Hindlimb muscle (tissue), 1 donor: ENCODE results near the gene FBN3. TPM values are rescaled to one million over a fixed set of nuclear protein-coding genes. Genes with fewer than 3 reads are reported as not detected.

Experiments
- DNase-seq: peaks from one replicate; pipeline ENCODE4 v3.0.0-alpha.2; 2013
- polyA plus RNA-seq: library from polyadenylated mRNA; unstranded; fragments of 120-200 nt; gene quantifications from one replicate; pipeline ENCODE4 v1.2.1, GENCODE V29; 2013; ENCODE audit not compliant: insufficient read length

The FBN3 gene
- polyA plus RNA-seq, 1 donor: 14.4 TPM

DNA sequence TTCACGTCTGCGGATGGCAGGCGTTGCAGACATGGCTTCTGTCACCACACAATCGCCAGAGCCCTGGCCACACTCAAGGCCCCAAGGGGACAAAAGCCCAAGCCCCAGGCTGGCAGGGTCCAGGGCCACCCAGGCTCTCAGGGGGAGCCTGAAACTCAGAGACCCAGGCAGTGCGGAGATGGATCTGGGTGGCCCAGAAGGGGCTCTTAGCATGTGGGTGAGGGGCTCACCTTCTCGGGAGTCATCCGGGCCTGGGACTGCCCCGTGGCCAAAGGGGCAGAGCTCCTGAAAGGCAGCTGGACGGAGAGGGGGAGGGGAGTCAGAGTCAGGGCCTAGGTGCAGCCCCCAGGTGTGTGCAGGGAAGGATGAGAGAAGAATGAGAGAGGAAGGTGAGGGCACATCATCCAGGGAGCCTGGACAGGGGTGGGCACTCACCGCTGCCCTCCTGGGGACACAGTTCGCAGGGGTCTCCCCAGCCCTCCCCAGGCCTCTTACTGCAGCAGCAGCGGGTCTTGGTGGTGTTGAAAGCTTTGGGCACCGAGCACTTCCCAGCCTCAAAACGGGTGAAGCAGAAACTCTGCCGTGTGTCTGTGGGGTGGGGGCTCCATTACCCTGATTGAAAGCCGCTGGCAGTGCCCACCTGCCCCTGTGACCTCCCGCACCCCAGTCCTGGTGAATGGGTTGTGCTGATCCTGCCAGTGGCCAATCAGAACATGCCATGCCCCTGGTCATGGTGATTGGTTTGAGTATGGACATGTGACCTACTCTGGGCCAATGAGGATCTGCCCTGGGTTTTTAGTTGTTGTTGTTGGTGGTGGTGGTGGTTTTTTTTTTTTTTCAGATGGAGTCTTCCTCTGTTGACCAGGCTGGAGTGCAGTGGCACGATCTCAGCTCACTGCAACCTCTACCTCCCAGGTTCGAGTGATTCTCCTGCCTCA is 59.5 kb downstream of the FBN3 start:
- DNase-seq: no peak

DNA sequence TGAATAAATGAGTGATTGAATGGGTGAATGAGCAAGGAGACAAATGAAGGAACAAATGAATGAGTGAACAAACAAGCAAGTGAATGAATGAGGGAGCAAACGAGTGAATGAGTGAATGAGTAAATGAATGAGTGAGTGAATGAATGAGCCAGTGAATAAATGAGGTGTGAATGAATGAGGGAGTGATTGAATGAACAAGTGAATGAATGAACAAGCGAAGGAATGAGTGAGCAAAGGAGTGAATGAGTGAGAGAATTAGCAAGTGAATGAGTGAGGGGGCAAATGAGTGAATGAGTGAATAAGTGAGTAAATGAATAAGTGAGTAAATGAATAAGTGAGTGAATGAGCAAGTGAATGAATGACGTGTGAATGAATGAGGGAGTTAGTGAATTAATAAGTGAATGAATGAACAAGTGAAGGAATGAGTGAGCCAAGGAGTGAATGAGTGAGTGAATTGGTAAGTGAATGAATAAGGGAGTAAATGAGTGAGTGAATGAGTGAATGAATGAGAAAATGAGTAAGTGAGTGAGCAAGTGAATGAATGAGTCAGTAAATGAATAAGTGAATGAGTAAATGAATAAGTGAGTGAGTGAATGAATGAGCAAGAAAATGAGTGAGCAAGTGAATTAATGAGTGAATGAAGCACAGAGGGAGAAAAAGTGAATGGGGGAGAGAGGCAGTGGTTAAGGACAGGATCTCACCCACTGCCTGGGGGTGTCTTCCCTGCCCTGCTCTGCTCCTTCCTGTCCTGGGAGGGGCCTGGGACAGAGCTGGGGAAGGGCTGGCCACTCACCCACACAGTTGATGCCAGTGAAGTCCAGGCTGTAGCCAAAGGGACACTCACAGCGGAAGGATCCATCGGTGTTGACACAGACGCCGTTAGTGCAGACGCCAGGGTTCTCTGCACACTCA is 60.4 kb downstream of the FBN3 start:
- no peak for DNase-seq

DNA sequence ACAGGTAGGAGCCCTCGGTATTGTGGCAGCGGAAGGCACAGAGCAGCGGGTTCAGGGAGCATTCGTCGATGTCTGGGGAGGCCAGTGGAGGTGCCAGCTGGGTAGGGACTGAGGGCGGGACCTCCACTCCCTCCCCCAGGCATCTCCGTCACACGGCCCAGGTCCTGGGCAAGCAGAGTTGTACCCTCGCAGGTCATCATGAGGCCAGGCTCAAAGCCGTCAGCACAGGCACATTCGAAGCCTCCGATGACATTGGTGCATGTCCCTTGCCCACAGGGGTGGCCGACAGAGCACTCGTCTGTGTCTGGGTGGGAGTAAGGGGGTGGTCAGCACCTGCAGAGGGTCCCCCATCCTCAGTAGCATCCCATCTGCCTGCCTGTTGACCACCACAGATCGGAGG is 61.5 kb downstream of the FBN3 start:
- no peak for DNase-seq

DNA sequence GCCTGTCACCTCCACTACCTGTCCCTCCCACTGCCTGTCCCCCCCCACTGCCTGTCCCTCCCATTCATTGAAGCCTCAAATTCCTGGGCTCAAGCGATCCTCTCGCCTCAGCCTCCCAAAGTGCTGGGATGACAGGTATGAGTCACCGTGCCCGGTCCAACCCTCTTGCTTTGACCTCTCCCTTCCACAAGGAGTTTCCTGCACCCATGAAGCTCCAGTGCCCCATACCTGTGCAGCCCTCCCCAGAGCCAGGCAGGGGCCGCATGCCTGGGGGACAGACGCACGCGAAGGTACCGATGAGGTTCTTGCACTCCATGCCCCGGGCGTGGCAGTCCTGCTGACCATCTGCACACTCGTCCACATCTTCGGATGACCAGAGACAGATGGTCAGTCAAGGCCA is 62.5 kb downstream of the FBN3 start:
- no peak for DNase-seq

DNA sequence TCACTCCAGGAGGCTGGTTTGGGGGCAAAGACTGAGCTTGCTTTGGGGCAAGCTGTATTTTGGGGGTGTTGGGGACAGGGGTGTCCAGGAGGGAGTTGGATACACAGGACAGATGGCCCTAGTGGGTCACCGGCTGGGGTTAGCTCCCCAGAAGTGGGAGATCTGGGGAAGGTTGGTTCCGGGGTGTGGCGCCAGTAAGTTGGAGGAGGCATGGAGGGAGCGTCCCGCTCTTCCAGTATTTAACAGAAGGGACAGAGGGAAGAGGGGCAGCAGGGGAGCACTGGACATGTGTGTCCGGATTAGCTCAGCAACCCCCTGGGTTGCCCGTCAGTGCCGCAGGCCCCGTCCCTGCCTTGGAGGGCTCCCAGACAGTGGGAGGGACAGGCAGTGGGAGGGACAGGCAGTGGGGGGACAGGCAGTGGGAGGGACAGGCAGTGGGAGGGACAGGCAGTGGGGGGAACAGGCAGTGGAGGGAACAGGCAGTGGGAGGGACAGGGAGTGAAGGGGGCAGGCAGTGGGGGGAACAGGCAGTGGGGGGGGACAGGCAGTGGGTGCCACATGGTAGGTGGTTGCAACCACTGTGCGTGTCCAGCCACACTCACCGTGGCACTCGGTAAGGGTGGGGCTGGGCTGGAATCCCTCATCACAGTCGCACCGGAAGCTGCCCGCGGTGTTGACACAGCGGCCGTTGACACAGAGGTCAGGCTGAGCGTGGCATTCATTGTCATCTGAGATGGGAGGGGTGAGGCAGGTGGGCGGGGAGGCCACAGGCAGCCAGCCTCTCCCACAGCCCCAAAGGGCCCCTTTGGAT is 63.6 kb downstream of the FBN3 start:
- DNase-seq: no peak

DNA sequence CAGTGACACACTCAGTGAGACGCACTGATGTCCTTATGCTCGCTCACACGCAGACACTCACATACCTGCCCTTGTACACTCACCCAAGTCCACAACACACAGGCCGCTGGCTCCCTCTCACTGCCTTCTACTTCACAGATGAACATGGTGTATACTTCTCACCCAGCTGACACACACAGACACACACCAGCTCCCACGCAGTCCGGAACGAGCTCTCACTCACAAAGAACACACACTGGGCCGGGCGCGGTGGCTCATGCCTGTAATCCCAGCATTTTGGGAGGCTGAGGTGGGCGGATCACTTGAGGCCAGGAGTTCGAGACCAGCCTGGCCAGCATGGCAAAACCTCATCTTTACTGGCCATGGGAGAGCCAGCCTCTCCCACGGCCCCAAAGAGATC is 65.2 kb downstream of the FBN3 start:
- no peak for DNase-seq

DNA sequence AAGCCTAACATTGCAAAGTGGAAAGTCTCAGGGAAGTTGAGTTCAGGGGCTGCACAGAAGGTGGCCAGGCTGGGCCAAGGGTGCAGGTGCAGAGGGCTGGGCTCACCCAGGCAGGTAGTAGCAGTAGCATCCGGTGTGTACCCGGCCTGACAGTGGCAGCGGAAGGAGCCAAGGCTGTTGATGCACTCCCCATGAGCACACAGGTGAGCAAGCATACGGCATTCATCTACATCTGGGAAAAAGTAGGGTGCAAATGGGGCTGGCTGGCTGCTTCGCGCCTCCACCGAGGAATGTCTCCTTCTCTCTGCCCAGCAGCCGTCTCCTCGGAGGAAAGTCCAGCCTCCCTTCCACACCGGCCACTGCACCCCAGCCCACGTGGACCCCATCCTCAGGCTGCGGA is 66.3 kb downstream of the FBN3 start:
- no peak for DNase-seq

DNA sequence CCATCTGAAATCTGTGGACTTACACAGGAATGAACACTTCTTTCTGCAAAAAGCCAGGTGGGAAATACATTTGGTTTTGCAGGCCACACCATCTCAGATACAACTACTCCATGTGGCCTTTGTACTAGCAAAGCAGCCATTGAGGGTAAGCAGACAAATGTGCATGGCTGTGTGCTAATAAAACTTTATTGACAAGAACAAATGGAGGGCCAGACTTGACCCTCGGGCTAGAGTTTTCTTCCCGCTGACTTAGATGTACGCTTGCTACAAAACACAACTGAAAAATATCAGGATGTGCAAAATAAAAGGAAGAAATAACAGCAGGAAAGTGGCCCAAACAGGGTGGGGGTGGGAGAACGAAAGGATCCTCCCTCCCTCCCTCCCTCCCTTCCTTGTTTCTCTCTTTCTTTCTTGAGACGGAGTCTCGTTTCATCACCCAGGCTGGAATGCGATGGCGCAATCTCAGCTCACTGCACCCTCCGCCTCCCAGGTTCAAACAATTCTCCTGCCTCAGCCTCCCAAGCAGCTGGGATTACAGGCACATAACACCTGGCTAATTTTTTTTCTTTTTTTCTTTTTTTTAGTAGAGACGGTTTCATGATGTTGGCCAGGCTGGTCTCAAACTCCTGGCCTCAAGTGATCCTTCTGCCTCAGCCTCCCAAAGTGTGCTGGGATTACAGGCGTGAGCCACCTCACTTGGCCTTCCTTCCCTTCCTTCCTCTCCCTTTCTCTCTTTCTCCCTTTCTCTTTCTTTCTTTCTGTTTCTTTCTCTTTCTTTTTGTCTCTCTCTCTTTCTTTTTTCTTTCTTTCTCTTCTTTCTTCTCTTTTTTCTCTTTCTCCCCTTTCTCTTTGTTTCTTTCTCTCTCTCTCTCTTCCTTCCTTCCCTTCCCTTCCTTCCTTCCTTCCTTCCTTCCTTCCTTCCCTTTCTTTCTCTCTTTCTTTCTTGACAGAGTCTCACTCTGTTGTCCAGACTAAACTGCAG is 67.5 kb downstream of the FBN3 start:
- no peak for DNase-seq

DNA sequence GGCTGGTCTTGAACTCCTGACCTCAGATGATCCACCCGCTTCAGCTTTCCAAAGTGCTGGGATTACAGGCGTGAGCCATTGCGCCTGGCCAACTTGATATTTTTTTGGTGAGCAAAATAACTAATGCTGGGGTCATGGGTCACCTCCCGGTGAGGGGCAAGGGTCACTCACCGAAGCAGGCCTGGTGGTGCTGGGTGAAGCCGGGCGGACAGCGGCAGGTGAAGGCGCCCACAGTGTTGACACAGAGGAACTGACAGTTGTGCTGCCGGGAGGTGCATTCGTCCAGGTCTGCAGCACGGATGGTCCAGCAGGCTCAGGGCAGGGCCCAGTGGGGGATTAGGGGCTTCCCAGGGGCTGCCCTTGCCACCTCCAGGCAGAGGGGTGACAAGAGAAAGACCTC is 68.6 kb downstream of the FBN3 start:
- no peak for DNase-seq

DNA sequence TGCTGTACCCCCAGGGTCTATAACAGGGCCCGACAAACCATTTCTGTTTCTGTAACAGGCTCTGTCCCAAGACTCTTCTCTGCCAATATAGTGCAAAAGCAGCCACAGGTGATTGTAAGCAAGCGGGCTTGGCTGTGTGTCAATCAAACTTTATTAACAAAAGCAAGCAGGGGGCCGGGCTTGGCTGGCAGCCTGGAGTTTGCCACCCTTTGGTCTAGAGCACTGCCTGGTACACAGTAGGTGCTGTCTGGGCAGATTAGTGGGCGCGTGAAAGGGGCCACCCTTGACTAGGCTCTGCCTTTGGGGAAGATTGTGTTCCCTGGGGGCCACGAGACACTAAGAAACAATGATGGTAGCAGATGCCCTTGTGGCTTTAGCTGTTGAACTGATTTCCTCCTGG is 69.4 kb downstream of the FBN3 start:
- no peak for DNase-seq

DNA sequence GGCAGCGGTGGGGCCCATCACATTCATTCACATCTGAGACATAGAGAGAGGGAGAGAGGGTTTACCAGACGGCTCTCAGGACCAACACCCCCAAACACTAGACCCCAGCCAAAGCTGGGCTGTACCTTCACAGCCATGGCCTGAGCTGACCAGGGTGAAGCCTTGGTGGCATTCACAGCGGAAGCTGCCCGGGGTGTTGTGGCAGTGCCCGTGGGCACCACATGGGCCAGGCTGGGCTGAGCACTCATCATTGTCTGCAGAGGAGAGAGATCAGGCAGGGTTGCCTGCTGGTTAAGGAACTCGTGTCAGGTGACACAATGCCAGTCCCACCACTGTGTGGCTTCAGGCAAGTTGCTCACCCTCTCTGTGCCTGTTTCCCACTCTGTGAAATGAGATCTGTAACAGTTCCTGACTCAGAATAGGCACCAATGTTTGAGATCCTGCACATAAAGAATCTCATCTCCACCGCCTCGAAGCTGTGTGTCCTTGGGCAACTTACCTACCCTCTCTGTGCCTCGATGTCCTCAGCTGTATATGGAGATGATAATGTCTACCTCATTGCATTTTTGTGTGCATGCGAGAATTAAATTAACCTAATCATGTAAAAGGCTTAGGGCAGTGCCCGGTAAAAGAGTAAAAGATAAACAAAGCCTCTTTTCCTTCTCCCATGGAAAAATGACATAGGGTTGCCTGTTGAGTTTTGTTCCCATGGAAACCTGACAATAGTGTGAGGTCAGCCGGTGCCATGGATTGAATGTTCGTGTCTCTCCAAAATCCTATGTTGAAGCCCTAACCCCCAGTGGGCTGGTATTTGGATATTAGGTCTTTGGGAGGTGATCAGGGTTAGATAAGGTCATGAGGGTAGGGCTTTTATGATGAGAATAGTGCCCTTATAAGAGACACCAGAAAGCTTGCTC is 74.0 kb downstream of the FBN3 start:
- DNase-seq: no peak

DNA sequence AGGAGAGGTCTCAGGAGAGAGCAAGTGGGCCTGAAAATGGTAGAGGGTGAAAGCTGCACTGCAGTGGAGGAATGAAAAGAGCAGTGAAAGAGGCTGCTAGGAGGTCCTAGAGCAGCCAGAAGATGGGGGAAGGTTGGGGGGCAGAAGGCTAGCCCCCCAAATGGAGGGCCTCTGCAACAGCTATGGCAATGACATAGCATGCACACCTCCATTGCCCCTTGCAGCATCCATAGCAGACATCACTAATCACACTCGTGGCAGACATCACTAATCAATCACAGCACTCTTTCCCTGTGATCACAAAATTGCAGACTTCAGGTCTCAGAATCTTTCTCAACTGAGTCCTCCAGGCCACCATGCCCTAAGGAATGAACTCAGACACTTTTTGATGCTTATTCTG is 74.9 kb downstream of the FBN3 start:
- no peak for DNase-seq

DNA sequence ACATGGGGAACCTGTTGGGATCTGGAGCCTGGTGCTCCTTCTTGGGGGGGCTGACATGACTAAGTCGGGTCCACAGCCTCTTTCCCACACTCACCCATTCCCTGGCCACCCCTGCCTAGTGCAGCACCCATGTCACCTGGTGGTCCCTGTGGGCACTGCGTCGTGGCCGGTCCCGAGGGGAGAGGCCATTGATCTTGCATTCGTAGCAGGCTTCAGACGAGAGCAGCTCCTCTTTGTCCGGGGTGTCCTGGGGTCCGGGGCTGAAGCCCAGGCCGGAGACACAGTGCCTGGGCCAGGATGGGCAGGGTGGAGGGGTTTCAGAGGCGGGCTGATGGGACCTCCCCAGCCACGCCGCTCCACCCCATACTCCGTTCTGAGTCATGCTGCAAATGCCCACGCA is 77.5 kb downstream of the FBN3 start:
- DNase-seq: no peak

DNA sequence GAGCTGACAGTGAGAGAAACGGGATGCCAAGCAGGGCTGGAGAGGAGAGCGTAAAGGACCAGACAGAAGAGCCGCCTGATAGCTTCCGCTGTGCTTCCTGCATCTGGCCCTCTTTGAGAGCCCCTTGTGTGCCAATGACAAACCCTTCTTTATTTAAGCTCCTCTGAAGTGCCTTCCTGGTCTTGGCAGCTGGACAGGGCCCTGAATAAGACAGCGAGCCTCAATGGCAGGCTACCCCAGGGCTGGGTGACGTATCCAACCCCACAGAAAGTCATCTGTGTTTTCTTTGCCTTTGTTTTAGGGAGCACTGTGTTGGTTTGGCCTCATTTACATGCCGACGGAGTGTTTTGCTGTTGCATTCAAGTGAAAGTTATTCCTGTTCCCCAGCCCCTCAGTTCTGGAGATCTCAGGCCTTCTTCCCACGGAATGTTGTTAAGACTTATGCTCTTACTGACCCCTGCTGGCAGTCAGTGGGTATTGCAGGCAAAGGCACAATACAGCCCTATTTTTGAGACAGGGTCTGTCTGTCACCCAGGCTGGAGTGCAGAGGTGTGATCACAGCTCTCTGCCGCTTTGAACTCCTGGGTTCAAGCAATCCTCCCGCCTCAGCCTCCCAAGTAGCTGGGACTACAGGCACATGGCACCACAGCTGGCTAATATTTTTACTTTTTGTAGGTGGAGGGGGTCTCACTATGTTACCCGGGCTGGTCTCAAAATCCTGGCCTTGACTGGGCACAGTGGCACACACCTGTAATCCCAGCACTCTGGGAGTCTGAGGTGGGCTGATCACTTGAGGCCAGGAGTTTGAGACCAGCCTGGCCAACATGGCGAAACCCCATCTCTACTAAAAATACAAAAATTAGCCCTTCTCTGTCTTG is 80.1 kb downstream of the FBN3 start:
- no peak for DNase-seq

DNA sequence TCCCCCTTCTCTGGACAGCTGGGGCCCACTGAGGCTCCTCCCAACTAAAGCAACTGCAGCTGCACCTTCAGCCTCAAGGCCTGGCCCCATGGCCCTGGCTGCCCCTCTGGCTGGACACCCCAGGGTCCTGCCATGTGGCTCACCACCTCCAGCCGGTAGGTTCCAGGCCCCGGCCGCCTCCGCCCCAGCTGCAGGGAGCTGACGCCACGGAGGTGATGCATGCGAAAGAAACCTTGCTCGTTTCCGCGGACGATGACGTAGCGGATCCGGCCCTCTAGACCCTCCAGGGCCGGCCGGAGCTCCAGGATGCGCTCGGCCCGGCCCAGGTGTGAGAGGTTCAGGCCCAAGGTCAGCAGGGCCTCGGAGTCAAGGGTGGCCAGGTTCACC is 83.5 kb downstream of the FBN3 start:
- no peak for DNase-seq

DNA sequence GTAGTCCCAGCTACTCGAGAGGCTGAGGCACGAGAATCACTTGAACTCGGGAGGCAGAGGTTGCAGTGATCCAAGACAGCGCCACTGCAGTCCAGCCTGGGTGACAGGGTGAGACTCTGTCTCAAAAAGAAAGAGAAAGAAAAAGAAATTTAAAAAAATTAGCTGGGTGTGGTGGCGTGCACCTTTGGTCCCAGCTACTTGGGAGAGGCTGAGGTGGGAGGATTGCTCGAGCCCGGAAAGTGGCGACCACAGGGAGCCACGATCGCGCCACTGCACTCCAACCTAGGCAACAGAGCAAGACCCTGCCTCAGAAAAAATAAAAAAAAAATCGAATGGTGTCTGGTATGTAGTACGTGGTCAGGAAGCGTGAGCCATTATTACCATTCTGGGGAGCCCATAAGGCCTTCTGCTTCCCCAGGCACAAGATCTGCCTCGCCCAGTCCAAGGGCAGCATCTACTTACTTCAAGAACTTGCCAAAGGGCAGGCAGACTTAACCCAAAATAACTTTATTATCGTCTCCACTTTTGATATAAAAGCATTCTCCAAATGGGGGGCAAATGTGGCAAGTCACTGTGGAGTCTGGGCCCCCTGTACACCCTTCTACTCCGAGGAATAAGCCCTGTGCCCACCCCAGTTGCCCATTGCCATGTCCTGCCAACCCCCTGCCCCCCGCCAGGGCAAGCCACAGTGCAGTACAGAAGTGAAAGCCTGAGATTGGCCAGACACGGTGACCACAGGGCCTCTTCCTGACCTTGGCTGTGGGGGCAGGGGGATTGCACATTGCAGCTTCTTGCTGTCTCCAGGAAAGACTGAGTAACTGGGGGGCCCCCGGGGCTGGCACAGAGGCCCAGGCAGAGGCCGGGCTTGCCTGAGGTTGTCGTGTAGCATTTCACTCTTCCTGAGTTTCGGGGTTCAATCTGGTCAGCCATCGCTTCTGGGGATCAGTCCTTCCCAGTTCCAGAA is 84.2 kb downstream of the FBN3 start:
- DNase-seq: no peak

DNA sequence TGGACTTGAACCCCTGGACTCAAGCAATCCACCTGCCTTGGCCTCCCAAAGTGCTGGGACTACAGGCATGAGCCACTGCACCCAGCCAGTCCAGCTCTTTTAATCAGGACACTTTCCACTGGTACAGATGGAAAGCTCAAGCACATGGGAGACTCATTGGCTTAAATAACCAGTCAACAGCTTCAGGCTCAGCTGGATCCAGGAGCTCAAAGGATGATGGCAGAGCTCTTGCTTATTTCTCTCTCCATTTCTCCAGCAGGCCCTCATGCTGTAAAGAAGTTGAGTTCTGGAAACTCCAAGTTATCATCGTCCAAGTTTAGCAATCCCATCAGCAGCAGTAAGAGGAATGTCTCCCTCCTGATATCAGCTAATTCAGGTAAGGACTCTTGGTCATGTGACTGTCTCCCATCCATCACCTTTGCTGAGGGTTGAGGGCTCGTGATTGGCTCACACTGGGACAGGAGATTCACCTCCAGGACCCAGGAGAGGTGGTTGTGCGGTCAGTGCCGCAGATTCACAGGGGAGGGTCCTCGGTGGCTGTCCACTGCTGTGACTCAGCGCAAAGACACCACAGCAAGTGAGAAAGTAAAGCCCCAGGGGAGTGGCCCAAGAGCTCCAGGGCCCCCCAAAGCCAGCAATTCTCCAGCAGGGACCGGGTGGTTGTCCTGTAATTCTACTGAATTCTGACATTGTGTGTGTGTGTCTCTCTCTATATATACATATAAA is 91.7 kb downstream of the FBN3 start:
- DNase-seq: no peak
